A172 (cell line): ENCODE results near the gene MCM3AP. TPM values are rescaled to one million over a fixed set of nuclear protein-coding genes. Genes with fewer than 3 reads are reported as not detected.
"Not testable (repeated sequence)": the region's sequence is repeated elsewhere in the genome, so short reads cannot be mapped to it uniquely, and the experiment has no call there.

Experiments
- DNase-seq: peaks from one replicate; pipeline ENCODE4 v3.0.0-alpha.2; 2015; ENCODE audit warnings: low spot score
- total RNA-seq: library from RNA; depleted of rRNA; stranded (reverse); fragments of >200 nt; shearing (Covaris generic); gene quantifications from 2 replicates; pipeline ENCODE4 v1.2.3, GENCODE V29; 2014

Gene MCM3AP
- total RNA-seq, 1 experiment from 2014 or later, result 61.7 TPM

- DNase-seq, result no peak
Observed at GRCh38 chr21:46311568-46311967, 26.2 kb upstream of the MCM3AP start.

GRCh38 chr21:46310260-46310659, 24.8 kb upstream of the MCM3AP start:
- DNase-seq, result not testable (repeated sequence)

GRCh38 chr21:46308431-46308830, 23.0 kb upstream of the MCM3AP start:
- no peak for DNase-seq

- DNase-seq, result peak; percentile 85
Observed at GRCh38 chr21:46307625-46308024, 22.2 kb upstream of the MCM3AP start.

- no peak for DNase-seq
Observed at GRCh38 chr21:46304955-46305354, 19.5 kb upstream of the MCM3AP start.

- no peak for DNase-seq
Observed at GRCh38 chr21:46304437-46304836, 19.0 kb upstream of the MCM3AP start.

GRCh38 chr21:46301759-46302158, 16.3 kb upstream of the MCM3AP start:
- DNase-seq, result no peak

GRCh38 chr21:46299167-46299566, 13.8 kb upstream of the MCM3AP start:
- DNase-seq, result no peak

GRCh38 chr21:46297338-46298271, 12.2 kb upstream of the MCM3AP start:
- no peak for DNase-seq

GRCh38 chr21:46295996-46296752, 10.8 kb upstream of the MCM3AP start:
- no peak for DNase-seq

- peak; percentile 85 for DNase-seq
Observed at GRCh38 chr21:46295177-46295770, 9.9 kb upstream of the MCM3AP start.

- DNase-seq, result peak; percentile 86
Observed at GRCh38 chr21:46294647-46295176, 9.3 kb upstream of the MCM3AP start.

- no peak for DNase-seq
Observed at GRCh38 chr21:46291561-46291960, 6.2 kb upstream of the MCM3AP start.

GRCh38 chr21:46289655-46290179, 4.3 kb upstream of the MCM3AP start:
- DNase-seq, result no peak

- no peak for DNase-seq
Observed at GRCh38 chr21:46287541-46287940, 2.1 kb upstream of the MCM3AP start.

- DNase-seq, result no peak
Observed at GRCh38 chr21:46286648-46287002, 1.2 kb upstream of the MCM3AP start.

GRCh38 chr21:46285761-46286647, 593 bp upstream of the MCM3AP start, which contains the start of gene YBEY:
TSS of gene YBEY (plus strand) at chr21:46286342. CDS start at chr21:46286914, 572 bp downstream.
- peak; percentile 82 for DNase-seq

GRCh38 chr21:46284733-46285132, 678 bp downstream of the MCM3AP start:
- no peak for DNase-seq

- DNase-seq, result no peak
Observed at GRCh38 chr21:46284077-46284644, 1.2 kb downstream of the MCM3AP start.

- DNase-seq, result no peak
Observed at GRCh38 chr21:46274797-46275390, 10.5 kb downstream of the MCM3AP start.
